Kidney epithelial cell (primary cell): ENCODE measurements around the gene FLVCR2. TPM values are rescaled to one million over a fixed set of nuclear protein-coding genes. Genes with fewer than 3 reads are reported as not detected.

ENCODE experiments used
- DNase-seq: peaks from one replicate; pipeline ENCODE4 v3.0.0-alpha.2; 2010; ENCODE audit warnings: low read depth
- H3K27me3 ChIP-seq: 2 replicates; pipeline ENCODE4 v1.6.0; 2011; ENCODE audit warnings: low read length; ENCODE audit not compliant: control insufficient read depth, insufficient read depth
- H3K36me3 ChIP-seq: 2 replicates; pipeline ENCODE4 v1.5.1; 2011; ENCODE audit warnings: low read length; ENCODE audit not compliant: control insufficient read depth, insufficient read depth
- H3K4me3 ChIP-seq: 2 replicates; pipeline ENCODE4 v1.5.1; 2011; ENCODE audit warnings: low read depth, mild to moderate bottlenecking, control low read depth, low read length
- CTCF ChIP-seq: IDR thresholded peaks from 2 replicates; pipeline ENCODE4 v1.5.1; 2011; ENCODE audit warnings: mild to moderate bottlenecking, moderate library complexity, low read length, control low read depth, inconsistent platforms; ENCODE audit not compliant: insufficient read depth, poor library complexity, severe bottlenecking
- total RNA-seq: library from RNA; depleted of rRNA; stranded (reverse); fragments of >200 nt; gene quantifications from 2 replicates; pipeline ENCODE4 v1.2.3, GENCODE V29; 2015

The FLVCR2 gene
- total RNA-seq, 1 donor from 2014 or later = 0.75 TPM

GRCh38 chr14:75572104-75572503, 6.3 kb upstream of the FLVCR2 start:
- DNase-seq = no peak
- Histone ChIP-seq H3K4me3 (no peak overlapping the region), H3K36me3 (no peaks in the 10 kb centered on the region), H3K27me3 (peaks cover 6% of the 10 kb centered on the region)
- no peak for TF ChIP-seq CTCF

- no peak overlapping the region for H3K4me3 ChIP-seq
- no peaks in the 10 kb centered on the region for H3K36me3 ChIP-seq
- DNase-seq = no peak
- peaks cover 4% of the 10 kb centered on the region for H3K27me3 ChIP-seq
- TF ChIP-seq CTCF = no peak
Observed at GRCh38 chr14:75577090-75577489, 1.3 kb upstream of the FLVCR2 start.

GRCh38 chr14:75577729-75578101, 705 bp upstream of the FLVCR2 start:
- H3K36me3 ChIP-seq = no peaks in the 10 kb centered on the region
- peak overlapping the region; percentile 47 for H3K4me3 ChIP-seq
- TF ChIP-seq CTCF = peak; percentile 80
- H3K27me3 ChIP-seq = peaks cover 4% of the 10 kb centered on the region
- peak; percentile 51 for DNase-seq

GRCh38 chr14:75578786-75579337, 442 bp downstream of the FLVCR2 start:
- peak; percentile 28 for TF ChIP-seq CTCF
- Histone ChIP-seq H3K27me3 (peaks cover 2% of the 10 kb centered on the region), H3K36me3 (no peaks in the 10 kb centered on the region), H3K4me3 (peak overlapping the region; percentile 47)
- DNase-seq = peak; percentile 14

GRCh38 chr14:75579338-75579864, 981 bp downstream of the FLVCR2 start:
- no peak for DNase-seq
- TF ChIP-seq CTCF = no peak
- Histone ChIP-seq H3K27me3 (peaks cover 2% of the 10 kb centered on the region), H3K36me3 (no peaks in the 10 kb centered on the region), H3K4me3 (peak overlapping the region; percentile 47)

- DNase-seq = no peak
- no peaks in the 10 kb centered on the region for H3K27me3 ChIP-seq
- no peak overlapping the region for H3K4me3 ChIP-seq
- H3K36me3 ChIP-seq = no peaks in the 10 kb centered on the region
- no peak for TF ChIP-seq CTCF
Observed at GRCh38 chr14:75579882-75580281, 1.5 kb downstream of the FLVCR2 start.
